Gastroesophageal sphincter (tissue), 4 donors: ENCODE data around the gene CDKAL1. TPM values are rescaled to one million over a fixed set of nuclear protein-coding genes. Genes with fewer than 3 reads are reported as not detected.
"Not testable (repeated sequence)": the region's sequence is repeated elsewhere in the genome, so short reads cannot be mapped to it uniquely, and the experiment has no call there.

ENCODE experiments used
- ATAC-seq: fragments of 150-250 bp; one replicate; pipeline ENCODE4 v1.9.1; 2016; ENCODE audit warnings: mild to moderate bottlenecking, moderate library complexity
- H3K27ac ChIP-seq, 4 donors: fragments of 200-600 bp; sonication (generic) in 3 of 4; 1 replicate in 3 of 4; 2 replicates in 1 of 4; pipeline ENCODE4 v1.5.1; 2016 to 2019
- H3K27me3 ChIP-seq: fragments of 200-600 bp; sonication (generic); one replicate; pipeline ENCODE4 v1.5.1; 2019
- H3K36me3 ChIP-seq, 2 donors: fragments of 200-600 bp; sonication (generic); one replicate each; pipeline ENCODE4 v1.5.1; 2019; ENCODE audit warnings: control low read depth in 1 of 2
- H3K4me1 ChIP-seq, 3 donors: fragments of 200-600 bp; sonication (generic); 1 replicate in 2 of 3; 2 replicates in 1 of 3; pipeline ENCODE4 v1.5.1; 2016 to 2019; ENCODE audit warnings: control low read depth in 2 of 3
- H3K4me3 ChIP-seq, 2 donors: fragments of 200-600 bp; sonication (generic); one replicate each; pipeline ENCODE4 v1.5.1; 2019; ENCODE audit warnings: mild to moderate bottlenecking in 1 of 2, moderate library complexity in 1 of 2
- H3K9me3 ChIP-seq, 3 donors: fragments of 200-600 bp; sonication (generic); one replicate each; pipeline ENCODE4 v1.5.1; 2017 to 2019; ENCODE audit warnings: control low read depth in 2 of 3
- EP300 ChIP-seq: sonication (generic); formaldehyde crosslinking; IDR thresholded peaks from one replicate; pipeline ENCODE4 v1.6.1; 2017; ENCODE audit warnings: antibody characterized with exemption, mild to moderate bottlenecking
- POLR2A ChIP-seq, 2 donors: fragments of 450-650 bp; IDR thresholded peaks; one replicate each; pipeline ENCODE4 v1.6.1; 2017; ENCODE audit warnings: antibody characterized with exemption in 2 of 2, mild to moderate bottlenecking in 2 of 2, moderate library complexity in 1 of 2
- POLR2AphosphoS5 ChIP-seq: sonication (generic); formaldehyde crosslinking; IDR thresholded peaks from one replicate; pipeline ENCODE4 v1.6.1; 2017; ENCODE audit warnings: antibody characterized with exemption
- WGBS, 2 donors: methylation state at CpG; one replicate each; pipeline ENCODE4 v1.1.5; 2018; ENCODE audit warnings: low coverage in 1 of 2; 5-methylcytosine and 5-hydroxymethylcytosine counted together
- total RNA-seq, 4 donors: library from RNA; depleted of rRNA; stranded (reverse); fragments of >200 nt; gene quantifications; one replicate each; pipeline ENCODE4 v1.1.0, GENCODE V29; 2016
- TF ChIP-seq, protein P1 (sequence below), 4 experiments: fragments of 200-600 bp in 2 of 4; fragments of 450-650 bp in 2 of 4; sonication (generic) in 1 of 4; IDR thresholded peaks; one replicate each; pipeline ENCODE4 v1.5.1; 2017 to 2019; ENCODE audit warnings: antibody characterized with exemption in 4 of 4, mild to moderate bottlenecking in 2 of 4, moderate library complexity in 2 of 4

Gene CDKAL1
- total RNA-seq, 4 donors from 2014 or later: 10.9 to 17.9 (median 15.0) TPM

DNA sequence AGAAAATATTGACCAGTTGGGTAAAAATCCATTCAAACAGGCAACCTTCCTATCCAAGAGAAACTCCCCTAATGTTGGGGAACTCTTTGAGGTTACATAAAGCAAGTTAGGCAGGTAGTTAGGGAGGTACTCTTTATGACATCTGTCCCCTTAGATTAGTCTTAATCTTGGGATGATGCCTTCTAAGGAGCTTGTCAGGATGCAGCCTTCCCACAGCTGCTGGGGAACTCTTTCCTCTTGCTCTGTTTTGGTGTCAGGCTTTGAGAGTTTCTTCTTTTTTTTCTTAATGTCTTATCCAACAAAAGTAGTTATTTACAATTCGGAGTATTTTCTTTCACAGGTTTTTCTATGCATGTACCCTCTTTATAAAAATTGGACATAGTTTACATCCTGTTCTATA lies 194.8 kb downstream of the CDKAL1 start:
- Histone ChIP-seq H3K4me3 (no peak overlapping the region), H3K27ac (no peak overlapping the region), H3K9me3 (no peaks in the 10 kb centered on the region), H3K4me1 (no peaks in the 10 kb centered on the region), H3K36me3 (no peaks in the 10 kb centered on the region), H3K27me3 (no peaks in the 10 kb centered on the region)
- 100% methylated on average over 1 of the region's 1 CpG; no CpG with 5 or more reads in 1 of the 2 donors for WGBS, 2 donors
- TF ChIP-seq EP300: no peak
- TF ChIP-seq, protein P1, sequence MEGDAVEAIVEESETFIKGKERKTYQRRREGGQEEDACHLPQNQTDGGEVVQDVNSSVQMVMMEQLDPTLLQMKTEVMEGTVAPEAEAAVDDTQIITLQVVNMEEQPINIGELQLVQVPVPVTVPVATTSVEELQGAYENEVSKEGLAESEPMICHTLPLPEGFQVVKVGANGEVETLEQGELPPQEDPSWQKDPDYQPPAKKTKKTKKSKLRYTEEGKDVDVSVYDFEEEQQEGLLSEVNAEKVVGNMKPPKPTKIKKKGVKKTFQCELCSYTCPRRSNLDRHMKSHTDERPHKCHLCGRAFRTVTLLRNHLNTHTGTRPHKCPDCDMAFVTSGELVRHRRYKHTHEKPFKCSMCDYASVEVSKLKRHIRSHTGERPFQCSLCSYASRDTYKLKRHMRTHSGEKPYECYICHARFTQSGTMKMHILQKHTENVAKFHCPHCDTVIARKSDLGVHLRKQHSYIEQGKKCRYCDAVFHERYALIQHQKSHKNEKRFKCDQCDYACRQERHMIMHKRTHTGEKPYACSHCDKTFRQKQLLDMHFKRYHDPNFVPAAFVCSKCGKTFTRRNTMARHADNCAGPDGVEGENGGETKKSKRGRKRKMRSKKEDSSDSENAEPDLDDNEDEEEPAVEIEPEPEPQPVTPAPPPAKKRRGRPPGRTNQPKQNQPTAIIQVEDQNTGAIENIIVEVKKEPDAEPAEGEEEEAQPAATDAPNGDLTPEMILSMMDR (IDR thresholded peaks at IDR 0.05): no peak
- no peak for TF ChIP-seq POLR2A (IDR thresholded peaks at IDR 0.05)
- TF ChIP-seq POLR2AphosphoS5: no peak
- no peak for ATAC-seq

DNA sequence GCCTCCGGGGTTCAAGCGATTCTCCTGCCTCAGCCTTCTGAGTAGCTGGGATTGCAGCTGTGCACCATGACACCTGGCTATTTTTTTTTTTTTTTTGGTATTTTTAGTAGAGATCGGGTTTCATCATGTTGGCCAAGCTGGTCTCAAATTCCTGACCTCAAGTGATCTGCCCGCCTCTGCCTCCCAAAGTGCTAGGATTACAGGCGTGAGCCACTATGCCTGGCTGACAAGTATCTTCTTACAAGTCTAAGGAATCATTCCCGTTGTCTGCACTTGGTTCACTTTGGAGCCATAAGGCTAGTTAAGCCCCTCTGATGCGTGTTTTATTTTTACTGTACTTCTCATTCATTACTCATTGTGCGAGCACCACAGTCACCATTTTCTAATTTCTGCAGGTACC lies 198.1 kb downstream of the CDKAL1 start:
- not testable (repeated sequence) for H3K4me1 ChIP-seq, H3K4me3 ChIP-seq, H3K9me3 ChIP-seq, ATAC-seq, H3K27me3 ChIP-seq, H3K27ac ChIP-seq, H3K36me3 ChIP-seq
- WGBS, 2 donors: 77 to 90% methylated on average over 3 to 5 of the region's 8 CpGs

DNA sequence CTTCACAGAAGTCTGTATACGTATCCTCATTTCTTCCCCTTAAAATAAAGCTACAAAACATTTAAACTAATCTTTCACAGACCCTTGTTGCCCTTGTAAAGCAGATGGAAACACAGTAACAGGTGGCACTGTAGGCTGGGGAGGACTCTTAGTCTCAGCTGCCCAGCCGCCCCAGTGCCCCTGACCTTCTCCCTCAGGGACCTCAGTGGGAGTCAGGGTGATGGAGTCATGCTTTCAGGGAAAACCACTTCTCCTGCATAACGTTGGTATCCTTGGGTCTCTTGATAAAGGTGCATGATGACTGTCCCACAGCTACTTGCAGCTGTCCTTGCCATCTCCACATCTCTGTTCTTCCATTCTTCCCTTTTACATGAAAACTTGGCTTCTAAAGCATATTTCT lies 198.6 kb downstream of the CDKAL1 start:
- no peaks in the 10 kb centered on the region for H3K9me3 ChIP-seq
- peaks cover 0 to 5% (median 0%) of the 10 kb centered on the region in 3 donors for H3K4me1 ChIP-seq
- no peak for ATAC-seq
- no peak overlapping the region for H3K4me3 ChIP-seq
- H3K27ac ChIP-seq: no peak overlapping the region
- WGBS, 2 donors: 10 to 79% methylated on average over 1 to 3 of the region's 3 CpGs
- no peaks in the 10 kb centered on the region for H3K27me3 ChIP-seq
- H3K36me3 ChIP-seq: no peaks in the 10 kb centered on the region
- TF ChIP-seq POLR2AphosphoS5: no peak
- TF ChIP-seq EP300: no peak
- no peak for TF ChIP-seq POLR2A (IDR thresholded peaks at IDR 0.05)
- TF ChIP-seq, protein P1 (IDR thresholded peaks at IDR 0.05): no peak

DNA sequence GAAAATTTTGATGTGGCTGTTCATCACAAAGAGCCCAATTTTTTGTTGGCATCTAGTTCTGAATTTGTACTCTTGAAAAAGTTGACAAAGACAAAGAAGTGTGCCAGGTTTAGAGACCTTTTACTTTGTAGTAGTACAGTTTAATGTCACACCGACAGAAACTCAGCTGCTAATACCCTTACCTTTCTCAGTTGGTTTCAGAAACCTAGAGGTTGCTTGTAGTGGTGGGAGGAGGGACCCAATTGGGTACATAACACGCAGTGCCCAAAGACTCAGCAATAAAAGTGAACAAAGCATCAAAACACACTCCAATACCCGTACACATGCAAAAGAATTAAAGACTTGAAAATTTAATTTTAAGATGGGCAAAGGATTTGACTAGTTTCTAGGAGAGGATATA lies 203.7 kb downstream of the CDKAL1 start:
- no peak overlapping the region for H3K4me3 ChIP-seq
- no peaks in the 10 kb centered on the region for H3K9me3 ChIP-seq
- H3K36me3 ChIP-seq: peaks cover 0 to 24% of the 10 kb centered on the region in 2 donors
- peaks cover 0 to 6% (median 0%) of the 10 kb centered on the region in 3 donors for H3K4me1 ChIP-seq
- no peak for ATAC-seq
- no peak for TF ChIP-seq POLR2AphosphoS5
- no peaks in the 10 kb centered on the region for H3K27me3 ChIP-seq
- WGBS, 2 donors: 76 to 80% methylated on average over 3 of the region's 3 CpGs
- H3K27ac ChIP-seq: no peak overlapping the region

DNA sequence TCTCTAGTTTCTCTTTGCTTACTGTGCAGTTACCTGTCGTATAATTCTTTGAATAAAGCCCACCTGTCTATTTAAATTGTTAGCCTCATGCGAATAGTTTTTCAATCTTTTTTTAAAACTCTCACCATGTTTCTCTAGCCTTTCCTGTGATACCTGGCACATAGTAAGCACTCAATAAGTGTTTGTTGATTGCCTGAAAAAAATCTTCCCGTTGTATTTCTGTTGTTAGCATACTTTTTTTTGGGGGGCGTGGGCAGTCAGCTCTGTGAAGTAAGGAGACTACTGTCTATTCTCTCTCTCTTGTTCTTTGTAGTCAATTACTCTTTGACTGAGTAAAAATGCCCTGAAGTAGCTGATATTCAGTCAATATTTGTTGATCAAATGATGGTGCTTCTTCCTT lies 205.8 kb downstream of the CDKAL1 start:
- ATAC-seq: no peak
- TF ChIP-seq POLR2AphosphoS5: no peak
- TF ChIP-seq EP300: no peak
- no peak for TF ChIP-seq POLR2A (IDR thresholded peaks at IDR 0.05)
- TF ChIP-seq, protein P1 (IDR thresholded peaks at IDR 0.05): no peak

DNA sequence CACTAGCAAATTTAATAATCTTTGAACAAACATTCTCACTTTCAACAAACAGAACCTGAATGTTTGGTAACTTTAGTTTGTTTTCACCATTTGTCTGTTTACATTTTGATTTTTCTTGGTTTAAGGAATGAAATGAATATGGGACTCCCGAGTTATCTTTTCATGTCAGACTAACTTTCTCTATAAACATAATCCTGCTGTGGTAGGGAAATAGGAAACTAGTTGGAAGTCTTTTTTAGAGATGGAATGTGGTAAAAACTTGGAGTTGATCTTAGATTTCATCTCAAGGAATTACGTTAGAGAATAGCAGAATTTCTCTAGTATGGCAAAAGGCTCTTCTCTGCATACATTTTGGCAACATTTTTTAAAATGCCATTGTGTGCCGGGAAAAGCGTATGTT lies 206.5 kb downstream of the CDKAL1 start:
- TF ChIP-seq, protein P1 (IDR thresholded peaks at IDR 0.05): no peak
- TF ChIP-seq POLR2A (IDR thresholded peaks at IDR 0.05): no peak
- no peak for TF ChIP-seq EP300
- TF ChIP-seq POLR2AphosphoS5: no peak
- 79 to 98% methylated on average over 4 of the region's 4 CpGs for WGBS, 2 donors
- H3K27ac ChIP-seq: no peak overlapping the region

More for the DNA sequence above, 205.8 kb downstream of the CDKAL1 start:
- 96 to 100% methylated on average over 2 to 4 of the region's 4 CpGs for WGBS, 2 donors
- H3K27me3 ChIP-seq: no peaks in the 10 kb centered on the region
- no peak overlapping the region for H3K27ac ChIP-seq
- no peak overlapping the region for H3K4me3 ChIP-seq
- H3K4me1 ChIP-seq: peaks cover 0 to 6% (median 0%) of the 10 kb centered on the region in 3 donors
- H3K36me3 ChIP-seq: peaks cover 0 to 24% of the 10 kb centered on the region in 2 donors
- no peaks in the 10 kb centered on the region for H3K9me3 ChIP-seq

More for the DNA sequence above, 206.5 kb downstream of the CDKAL1 start:
- no peaks in the 10 kb centered on the region for H3K9me3 ChIP-seq
- peaks cover 0 to 24% of the 10 kb centered on the region in 2 donors for H3K36me3 ChIP-seq
- peaks cover 0 to 6% (median 0%) of the 10 kb centered on the region in 3 donors for H3K4me1 ChIP-seq
- H3K4me3 ChIP-seq: no peak overlapping the region
- no peaks in the 10 kb centered on the region for H3K27me3 ChIP-seq
- ATAC-seq: no peak
